Progenitor cell of endocrine pancreas (in vitro differentiated cells): Measurements from ENCODE around the gene CISTR. TPM values are rescaled to one million over a fixed set of nuclear protein-coding genes. Genes with fewer than 3 reads are reported as not detected.
"Not testable (repeated sequence)": the region's sequence is repeated elsewhere in the genome, so short reads cannot be mapped to it uniquely, and the experiment has no call there.

ENCODE experiments used
- DNase-seq: peaks from one replicate; pipeline ENCODE4 v3.0.0; 2021; ENCODE audit warnings: low spot score; ENCODE audit not compliant: unreplicated experiment
- H3K27ac Mint-ChIP-seq: 2 replicates; pipeline ENCODE4 v1.8.0; 2021; ENCODE audit warnings: mild to moderate bottlenecking, moderate library complexity, mixed read lengths
- H3K27me3 Mint-ChIP-seq: 2 replicates; pipeline ENCODE4 v1.8.0; 2021; ENCODE audit warnings: mixed read lengths
- H3K36me3 Mint-ChIP-seq: 2 replicates; pipeline ENCODE4 v1.8.0; 2022; ENCODE audit warnings: mixed read lengths; ENCODE audit not compliant: insufficient read depth
- H3K4me1 Mint-ChIP-seq: 2 replicates; pipeline ENCODE4 v1.8.0; 2021; ENCODE audit warnings: low read depth, mixed read lengths
- H3K4me3 Mint-ChIP-seq: 2 replicates; pipeline ENCODE4 v1.8.0; 2021; ENCODE audit warnings: low read depth, mild to moderate bottlenecking, moderate library complexity, mixed read lengths
- H3K9me3 Mint-ChIP-seq: 2 replicates; pipeline ENCODE4 v1.8.0; 2021; ENCODE audit warnings: low read depth, mixed read lengths
- CTCF ChIP-seq: fragments of 200-600 bp; sonication (generic); IDR thresholded peaks from one replicate; pipeline ENCODE4 v1.5.0; 2021; ENCODE audit warnings: antibody characterized with exemption, mild to moderate bottlenecking; ENCODE audit not compliant: unreplicated experiment
- total RNA-seq: library from RNA; stranded (reverse); gene quantifications from 2 replicates; pipeline ENCODE4 v1.2.1, GENCODE V29; 2021

The CISTR gene
- total RNA-seq, 1 donor from 2014 or later, result not detected

DNA sequence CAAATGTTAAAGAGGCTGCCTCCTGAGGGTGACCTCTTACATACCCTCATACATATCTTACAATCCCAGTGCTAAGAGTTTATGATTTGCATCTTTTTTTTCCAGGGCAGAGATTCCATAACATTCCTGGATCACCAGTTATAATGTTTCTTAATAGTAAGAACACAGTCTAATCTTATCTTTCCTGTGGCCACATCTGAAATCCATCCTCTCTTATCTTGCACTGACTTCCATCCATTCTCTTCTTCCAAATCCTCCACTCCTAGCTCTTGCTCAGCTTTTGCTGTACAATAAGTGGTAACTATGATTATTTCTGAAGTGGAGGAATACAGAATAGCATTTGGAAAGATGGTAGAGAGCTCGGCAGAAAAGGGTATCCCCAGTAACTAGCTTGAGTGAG, 30.8 kb downstream of the CISTR start:
- Mint-ChIP-seq H3K27me3 (no peaks in the 10 kb centered on the region), H3K36me3 (peaks cover 21% of the 10 kb centered on the region), H3K27ac (no peak overlapping the region), H3K9me3 (no peaks in the 10 kb centered on the region), H3K4me3 (no peak overlapping the region), H3K4me1 (no peaks in the 10 kb centered on the region)
- TF ChIP-seq CTCF, result no peak
- DNase-seq, result no peak

DNA sequence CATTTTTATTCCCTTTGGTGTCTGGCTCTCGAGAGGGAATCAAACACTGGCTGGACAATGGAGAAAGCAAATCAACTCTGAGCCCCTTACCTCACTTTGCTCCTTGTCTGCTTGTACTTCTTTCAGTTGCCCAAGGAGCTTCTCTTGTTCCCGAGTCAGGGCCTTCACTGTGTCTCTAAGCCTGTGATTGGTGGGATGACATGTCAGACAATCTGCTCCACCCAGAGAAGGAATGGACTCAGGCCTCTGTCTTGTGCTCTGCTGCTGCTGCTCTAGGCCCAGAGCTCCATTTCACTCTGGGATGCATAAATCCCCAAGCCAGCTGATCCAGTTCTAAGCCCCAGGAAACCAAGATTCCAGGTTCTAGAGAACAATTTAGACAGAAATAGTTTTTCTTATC, 32.1 kb downstream of the CISTR start:
- no peak for DNase-seq
- Mint-ChIP-seq H3K4me1 (no peaks in the 10 kb centered on the region), H3K27ac (no peak overlapping the region), H3K36me3 (peaks cover 21% of the 10 kb centered on the region), H3K4me3 (no peak overlapping the region), H3K9me3 (no peaks in the 10 kb centered on the region), H3K27me3 (no peaks in the 10 kb centered on the region)
- no peak for TF ChIP-seq CTCF

- not testable (repeated sequence) for H3K27me3 Mint-ChIP-seq, H3K4me3 Mint-ChIP-seq, H3K27ac Mint-ChIP-seq, H3K4me1 Mint-ChIP-seq, H3K9me3 Mint-ChIP-seq, DNase-seq
- H3K36me3 Mint-ChIP-seq, result peaks cover 23% of the 10 kb centered on the region
Measured at GRCh38 chr12:53718567-53718966, 33.2 kb downstream of the CISTR start.

DNA sequence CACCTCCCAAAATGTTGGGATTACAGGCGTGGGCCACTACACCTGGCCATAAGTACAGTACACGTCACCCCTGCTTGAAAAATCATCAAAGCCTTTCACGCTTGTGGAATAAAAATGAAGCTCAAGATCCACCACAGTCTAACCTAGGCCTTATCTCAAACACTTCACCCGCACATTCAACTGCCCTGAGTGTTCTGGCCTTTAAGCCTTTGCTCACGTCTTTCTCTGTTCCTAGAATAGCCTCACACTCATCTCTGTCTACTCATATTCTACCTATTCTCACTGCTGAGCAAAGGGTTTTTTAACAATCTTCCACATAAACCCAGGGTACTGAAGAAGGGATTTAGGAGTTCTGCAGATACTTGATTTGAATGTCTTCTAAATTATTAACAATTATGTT, 34.5 kb downstream of the CISTR start:
- Mint-ChIP-seq H3K4me3 (no peak overlapping the region), H3K9me3 (no peaks in the 10 kb centered on the region), H3K27ac (no peak overlapping the region), H3K27me3 (no peaks in the 10 kb centered on the region), H3K4me1 (no peaks in the 10 kb centered on the region), H3K36me3 (peaks cover 23% of the 10 kb centered on the region)
- DNase-seq, result no peak
- no peak for TF ChIP-seq CTCF

- H3K27me3 Mint-ChIP-seq, result peaks cover 3% of the 10 kb centered on the region
- no peak for TF ChIP-seq CTCF
- H3K9me3 Mint-ChIP-seq, result no peaks in the 10 kb centered on the region
- no peak overlapping the region for H3K27ac Mint-ChIP-seq
- peaks cover 15% of the 10 kb centered on the region for H3K36me3 Mint-ChIP-seq
- no peaks in the 10 kb centered on the region for H3K4me1 Mint-ChIP-seq
- no peak for DNase-seq
- H3K4me3 Mint-ChIP-seq, result no peak overlapping the region
Measured at GRCh38 chr12:53714004-53714403, 37.8 kb downstream of the CISTR start.

DNA sequence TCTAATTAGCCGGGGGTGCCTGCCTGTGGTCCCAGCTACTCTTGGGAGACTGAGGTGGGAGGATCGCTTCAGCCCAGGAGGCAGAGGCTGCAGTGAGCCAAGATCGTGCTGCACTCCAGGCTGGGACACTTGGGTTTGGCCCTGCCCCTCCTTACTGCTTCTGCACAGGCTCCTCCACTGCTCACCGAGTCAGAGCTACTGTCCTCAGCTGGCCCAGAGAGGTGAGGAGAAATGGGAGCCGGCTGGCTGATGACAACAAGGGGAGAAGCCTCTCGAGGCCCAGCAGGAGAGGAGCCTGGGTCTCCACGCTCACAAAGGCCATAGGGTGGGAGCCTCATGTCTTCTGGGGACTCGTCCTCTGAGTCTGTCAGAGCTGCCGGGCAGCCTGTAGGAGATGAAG, 38.3 kb downstream of the CISTR start:
- DNase-seq, result no peak
- Mint-ChIP-seq H3K27ac (no peak overlapping the region), H3K9me3 (no peaks in the 10 kb centered on the region), H3K36me3 (peaks cover 15% of the 10 kb centered on the region), H3K4me1 (no peaks in the 10 kb centered on the region), H3K4me3 (no peak overlapping the region), H3K27me3 (peaks cover 8% of the 10 kb centered on the region)
- TF ChIP-seq CTCF, result no peak
